Measurements from ENCODE around the gene EBLN2. TPM values are rescaled to one million over a fixed set of nuclear protein-coding genes. Genes with fewer than 3 reads are reported as not detected.

EBLN2 gene
- total and polyA plus RNA-seq, 2 experiments from 2014 or later: 4.7 to 9.9 TPM

GRCh38 chr3:73081140-73081539, 19.7 kb downstream of the EBLN2 start:
- H3K4me2 ChIP-seq: no peak overlapping the region
- H3K4me1 Mint-ChIP-seq: no peaks in the 10 kb centered on the region
- no peak overlapping the region for H3K27ac Mint-ChIP-seq
- H3K27me3 Mint-ChIP-seq (ENCODE audit: insufficient read depth, low read depth, poor library complexity): peaks cover 5% of the 10 kb centered on the region
- H3K4me3 ChIP-seq: no peak overlapping the region
- DNase-seq (ENCODE audit: low spot score) (no peak), ATAC-seq (no peak)
- no peaks in the 10 kb centered on the region for H3K4me1 ChIP-seq (ENCODE audit: insufficient read depth)
- H3K27me3 ChIP-seq (ENCODE audit: insufficient read depth): no peaks in the 10 kb centered on the region
- H3K9me3 Mint-ChIP-seq: no peaks in the 10 kb centered on the region
- H3K36me3 ChIP-seq (ENCODE audit: insufficient read depth): no peaks in the 10 kb centered on the region
- no peaks in the 10 kb centered on the region for H3K79me2 ChIP-seq (replicated peaks; ENCODE audit: insufficient read depth)
- no peaks in the 10 kb centered on the region for H3F3A ChIP-seq (replicated peaks; ENCODE audit: low read depth)
- no peak overlapping the region for H3K4me3 Mint-ChIP-seq
- no peaks in the 10 kb centered on the region for H3K9me2 ChIP-seq (ENCODE audit: insufficient read depth)
- no peaks in the 10 kb centered on the region for H4K20me1 ChIP-seq (replicated peaks; ENCODE audit: insufficient read depth)
- H3K36me3 Mint-ChIP-seq (ENCODE audit: low read depth): no peaks in the 10 kb centered on the region
- no peak overlapping the region for H2AFZ ChIP-seq
- TF ChIP-seq REST (IDR thresholded peaks at IDR 0.05; ENCODE audit: unreplicated experiment) (no peak), JUNB (IDR thresholded peaks at IDR 0.05; ENCODE audit: unreplicated experiment) (no peak), ZNF114 (CRISPR knock-in tag; IDR thresholded peaks at IDR 0.05) (no peak), STAT1 (IDR thresholded peaks at IDR 0.05; ENCODE audit: unreplicated experiment) (no peak), ZNF331 (CRISPR knock-in tag; IDR thresholded peaks at IDR 0.05; ENCODE audit: low read depth) (no peak), POLR2AphosphoS5 (IDR thresholded peaks at IDR 0.05; ENCODE audit: low read depth) (no peak)
- H3K27ac ChIP-seq (ENCODE audit: low read depth): no peak overlapping the region

GRCh38 chr3:73084170-73084569, 22.7 kb downstream of the EBLN2 start:
- H3K4me1 Mint-ChIP-seq: no peaks in the 10 kb centered on the region
- Histone ChIP-seq H3K27ac (ENCODE audit: low read depth) (no peak overlapping the region), H3F3A (replicated peaks; ENCODE audit: low read depth) (no peaks in the 10 kb centered on the region), H3K4me2 (no peak overlapping the region), H4K20me1 (replicated peaks; ENCODE audit: insufficient read depth) (no peaks in the 10 kb centered on the region), H3K36me3 (ENCODE audit: insufficient read depth) (no peaks in the 10 kb centered on the region), H2AFZ (no peak overlapping the region), H3K4me3 (no peak overlapping the region), H3K27me3 (ENCODE audit: insufficient read depth) (no peaks in the 10 kb centered on the region), H3K4me1 (ENCODE audit: insufficient read depth) (no peaks in the 10 kb centered on the region), H3K79me2 (replicated peaks; ENCODE audit: insufficient read depth) (no peaks in the 10 kb centered on the region), H3K9me2 (ENCODE audit: insufficient read depth) (no peaks in the 10 kb centered on the region)
- TF ChIP-seq JUNB (IDR thresholded peaks at IDR 0.05; ENCODE audit: unreplicated experiment): no peak
- H3K4me3 Mint-ChIP-seq: no peak overlapping the region
- no peaks in the 10 kb centered on the region for H3K9me3 Mint-ChIP-seq
- DNase-seq (ENCODE audit: low spot score) (no peak), ATAC-seq (no peak)
- H3K27ac Mint-ChIP-seq: no peak overlapping the region
- H3K27me3 Mint-ChIP-seq (ENCODE audit: insufficient read depth, low read depth, poor library complexity): peaks cover 4% of the 10 kb centered on the region
- H3K36me3 Mint-ChIP-seq (ENCODE audit: low read depth): no peaks in the 10 kb centered on the region

- ATAC-seq (peak; percentile 58), DNase-seq (ENCODE audit: low spot score) (peak; percentile 60)
- Histone ChIP-seq H3K36me3 (ENCODE audit: insufficient read depth) (no peaks in the 10 kb centered on the region), H3F3A (replicated peaks; ENCODE audit: low read depth) (no peaks in the 10 kb centered on the region), H3K27ac (ENCODE audit: low read depth) (no peak overlapping the region), H4K20me1 (replicated peaks; ENCODE audit: insufficient read depth) (no peaks in the 10 kb centered on the region), H3K27me3 (ENCODE audit: insufficient read depth) (no peaks in the 10 kb centered on the region), H3K79me2 (replicated peaks; ENCODE audit: insufficient read depth) (no peaks in the 10 kb centered on the region), H3K4me2 (no peak overlapping the region), H3K4me1 (ENCODE audit: insufficient read depth) (no peaks in the 10 kb centered on the region), H2AFZ (no peak overlapping the region), H3K4me3 (no peak overlapping the region), H3K9me2 (ENCODE audit: insufficient read depth) (no peaks in the 10 kb centered on the region)
- TF ChIP-seq NANOG (IDR thresholded peaks at IDR 0.05; ENCODE audit: borderline replicate concordance) (no peak), CTCF (conservative IDR thresholded peaks at IDR 0.05; ENCODE audit: low read depth in 2 of 2) (peak; percentile 92 to 93), EZH2phosphoT487 (IDR thresholded peaks at IDR 0.05; ENCODE audit: unreplicated experiment) (no peak)
- H3K4me3 Mint-ChIP-seq: no peak overlapping the region
- H3K9me3 Mint-ChIP-seq: peaks cover 3% of the 10 kb centered on the region; the same call in 1 of the 3 replicates
- H3K27ac Mint-ChIP-seq: no peak overlapping the region
- peaks cover 4% of the 10 kb centered on the region for H3K27me3 Mint-ChIP-seq (ENCODE audit: insufficient read depth, low read depth, poor library complexity)
- no peaks in the 10 kb centered on the region for H3K4me1 Mint-ChIP-seq
- no peaks in the 10 kb centered on the region for H3K36me3 Mint-ChIP-seq (ENCODE audit: low read depth)
These were observed 24.6 kb downstream of the EBLN2 start for GRCh38 chr3:73086071-73086494.

Measured in GM23338 (cell line).